Lower leg skin (tissue), 4 donors: ENCODE measurements around the gene LIN7A. TPM values are rescaled to one million over a fixed set of nuclear protein-coding genes. Genes with fewer than 3 reads are reported as not detected.

Experiments
- DNase-seq, 2 donors: peaks; one replicate each; pipeline ENCODE4 v3.0.0-alpha.2; 2019; ENCODE audit warnings: low spot score in 2 of 2
- H3K4me3 ChIP-seq: fragments of 200-600 bp; sonication (generic); 2 replicates; pipeline ENCODE4 v1.5.1; 2017; ENCODE audit warnings: mild to moderate bottlenecking, low read depth; ENCODE audit not compliant: poor library complexity, severe bottlenecking
- CTCF ChIP-seq, 3 donors: fragments of 450-650 bp; IDR thresholded peaks; one replicate each; pipeline ENCODE4 v1.5.1; 2016; ENCODE audit warnings: antibody characterized with exemption in 3 of 3, mild to moderate bottlenecking in 3 of 3, moderate library complexity in 2 of 3
- POLR2A ChIP-seq, 2 donors: fragments of 450-650 bp; IDR thresholded peaks; one replicate each; pipeline ENCODE4 v1.6.1; 2016 to 2017; ENCODE audit warnings: antibody characterized with exemption in 2 of 2, mild to moderate bottlenecking in 1 of 2, moderate library complexity in 1 of 2
- WGBS, 2 donors: methylation state at CpG; one replicate each; pipeline ENCODE4 v1.1.5; 2018; 5-methylcytosine and 5-hydroxymethylcytosine counted together
- intact Hi-C: fragments of 100-400 bp; cut with DNase I; formaldehyde crosslinking; loops from one replicate; pipeline ENCODE4 v1.15.0; 2023; ENCODE audit warnings: low total_unique reads
- total RNA-seq, 4 donors: library from RNA; depleted of rRNA; stranded (reverse); fragments of >200 nt; gene quantifications; one replicate each; pipeline ENCODE4 v1.1.0, GENCODE V29; 2016

Gene LIN7A
- total RNA-seq, 4 donors from 2014 or later: 0.34 to 3.8 (median 0.64) TPM

GRCh38 chr12:80849337-80849736 lies 88.4 kb downstream of the LIN7A start:
- intact Hi-C loops: no loop called here
- TF ChIP-seq CTCF (IDR thresholded peaks at IDR 0.05) (no peak), POLR2A (IDR thresholded peaks at IDR 0.05) (no peak)
- DNase-seq: no peak

GRCh38 chr12:80848858-80849257 lies 88.9 kb downstream of the LIN7A start:
- intact Hi-C loops: no loop called here
- WGBS, 2 donors: 73 to 85% methylated on average over 1 of the region's 1 CpG
- TF ChIP-seq POLR2A (IDR thresholded peaks at IDR 0.05): no peak
- TF ChIP-seq CTCF (IDR thresholded peaks at IDR 0.05): no peak
- no peak for DNase-seq
- no peak overlapping the region for H3K4me3 ChIP-seq

More at GRCh38 chr12:80849337-80849736, 88.4 kb downstream of the LIN7A start:
- H3K4me3 ChIP-seq: no peak overlapping the region

- H3K4me3 ChIP-seq: no peak overlapping the region
- TF ChIP-seq CTCF (IDR thresholded peaks at IDR 0.05) (no peak), POLR2A (IDR thresholded peaks at IDR 0.05) (no peak)
- no peak for DNase-seq
- intact Hi-C loops: no loop called here
- 79 to 88% methylated on average over 3 of the region's 3 CpGs for WGBS, 2 donors
Observed at GRCh38 chr12:80847575-80847974, 90.2 kb downstream of the LIN7A start.

GRCh38 chr12:80846952-80847351 lies 90.8 kb downstream of the LIN7A start:
- intact Hi-C loops: no loop called here
- TF ChIP-seq CTCF (IDR thresholded peaks at IDR 0.05): no peak
- TF ChIP-seq POLR2A (IDR thresholded peaks at IDR 0.05): no peak
- DNase-seq: no peak
- WGBS, 2 donors: 65 to 69% methylated on average over 2 of the region's 2 CpGs
- no peak overlapping the region for H3K4me3 ChIP-seq

GRCh38 chr12:80845639-80846038 lies 92.1 kb downstream of the LIN7A start:
- intact Hi-C loops: no loop called here

More at GRCh38 chr12:80845639-80846038, 92.1 kb downstream of the LIN7A start:
- no peak for TF ChIP-seq CTCF (IDR thresholded peaks at IDR 0.05)
- TF ChIP-seq POLR2A (IDR thresholded peaks at IDR 0.05): no peak
- H3K4me3 ChIP-seq: no peak overlapping the region
- 76 to 81% methylated on average over 5 of the region's 5 CpGs for WGBS, 2 donors
- DNase-seq: no peak
